Kidney capillary endothelial cell (primary cell): ENCODE measurements around the gene AP5M1.
"Not testable (repeated sequence)": the region's sequence is repeated elsewhere in the genome, so short reads cannot be mapped to it uniquely, and the experiment has no call there.

Experiments used
- DNase-seq: peaks from one replicate; pipeline ENCODE4 v3.0.0-alpha.2; 2018; ENCODE audit warnings: low spot score

Gene AP5M1, protein sequence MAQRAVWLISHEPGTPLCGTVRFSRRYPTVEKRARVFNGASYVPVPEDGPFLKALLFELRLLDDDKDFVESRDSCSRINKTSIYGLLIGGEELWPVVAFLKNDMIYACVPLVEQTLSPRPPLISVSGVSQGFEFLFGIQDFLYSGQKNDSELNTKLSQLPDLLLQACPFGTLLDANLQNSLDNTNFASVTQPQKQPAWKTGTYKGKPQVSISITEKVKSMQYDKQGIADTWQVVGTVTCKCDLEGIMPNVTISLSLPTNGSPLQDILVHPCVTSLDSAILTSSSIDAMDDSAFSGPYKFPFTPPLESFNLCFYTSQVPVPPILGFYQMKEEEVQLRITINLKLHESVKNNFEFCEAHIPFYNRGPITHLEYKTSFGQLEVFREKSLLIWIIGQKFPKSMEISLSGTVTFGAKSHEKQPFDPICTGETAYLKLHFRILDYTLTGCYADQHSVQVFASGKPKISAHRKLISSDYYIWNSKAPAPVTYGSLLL

GRCh38 chr14:57268161-57269069, at the start of gene AP5M1, which contains the start of gene EXOC5:
TSS of gene AP5M1 (plus strand) at chr14:57268971. CDS start at chr14:57269315, 344 bp downstream.
TSS of gene EXOC5 (minus strand) at chr14:57268905. CDS start at chr14:57268648, 257 bp downstream.
- peak; percentile 81 for DNase-seq

DNA sequence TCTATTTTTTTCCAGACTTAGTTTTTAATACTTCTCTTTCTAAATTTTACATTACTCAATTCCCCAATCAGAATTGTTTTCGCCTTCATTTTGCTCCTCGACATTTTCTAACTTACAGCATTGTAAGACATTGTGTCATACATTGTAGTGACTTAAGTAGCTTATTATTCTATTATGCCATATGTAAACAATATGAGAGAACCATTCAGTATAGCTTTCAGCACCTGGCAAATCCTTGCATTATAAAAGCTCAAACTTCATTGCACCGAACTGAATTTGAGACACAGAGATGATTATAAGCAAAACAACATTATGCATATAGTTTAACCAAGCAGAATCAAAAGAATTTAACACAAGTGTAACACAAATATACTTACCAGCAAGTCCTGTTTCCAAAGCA, 46.8 kb upstream of the AP5M1 start:
- no peak for DNase-seq

- DNase-seq: no peak
These were observed 41.7 kb upstream of the AP5M1 start for GRCh38 chr14:57227083-57227482.

DNA sequence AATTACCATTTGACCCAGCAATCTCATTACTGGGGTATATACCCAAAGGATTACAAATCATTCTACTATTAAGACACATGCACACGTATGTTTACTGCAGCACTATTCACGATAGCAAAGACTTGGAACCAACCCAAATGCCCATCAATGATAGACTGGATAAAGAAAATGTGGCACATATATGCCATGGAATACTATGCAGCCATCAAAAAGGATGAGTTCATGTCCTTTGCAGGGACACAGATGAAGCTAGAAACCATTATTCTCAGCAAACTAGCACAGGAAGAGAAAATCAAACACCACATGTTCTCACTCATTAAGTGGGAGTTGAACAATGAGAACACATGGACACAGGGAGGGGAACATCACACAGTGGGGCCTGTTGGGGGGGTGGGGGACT, 40.5 kb upstream of the AP5M1 start:
- not testable (repeated sequence) for DNase-seq

- no peak for DNase-seq
These were observed 36.8 kb upstream of the AP5M1 start for GRCh38 chr14:57232006-57232405.

- not testable (repeated sequence) for DNase-seq
These were observed 28.7 kb upstream of the AP5M1 start for GRCh38 chr14:57240115-57240514.

DNA sequence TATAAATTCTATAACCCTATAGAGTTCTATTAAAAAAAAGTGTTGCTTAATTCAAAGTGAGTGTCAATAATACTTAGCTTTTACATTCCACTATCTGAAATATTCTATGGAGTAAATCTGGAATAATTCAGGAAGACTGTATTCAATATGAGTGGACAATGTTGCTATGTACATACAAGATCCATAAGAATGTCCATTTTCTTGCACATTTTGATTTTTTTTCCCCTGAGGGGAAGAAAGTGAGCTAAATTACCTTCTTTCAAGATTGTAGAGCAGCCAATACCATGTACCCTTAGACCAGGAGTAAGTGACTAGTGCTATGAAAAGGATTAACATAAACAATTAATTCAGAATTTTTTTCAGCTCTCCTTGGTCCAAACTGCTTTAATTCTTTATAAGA, 25.5 kb upstream of the AP5M1 start:
- no peak for DNase-seq

DNA sequence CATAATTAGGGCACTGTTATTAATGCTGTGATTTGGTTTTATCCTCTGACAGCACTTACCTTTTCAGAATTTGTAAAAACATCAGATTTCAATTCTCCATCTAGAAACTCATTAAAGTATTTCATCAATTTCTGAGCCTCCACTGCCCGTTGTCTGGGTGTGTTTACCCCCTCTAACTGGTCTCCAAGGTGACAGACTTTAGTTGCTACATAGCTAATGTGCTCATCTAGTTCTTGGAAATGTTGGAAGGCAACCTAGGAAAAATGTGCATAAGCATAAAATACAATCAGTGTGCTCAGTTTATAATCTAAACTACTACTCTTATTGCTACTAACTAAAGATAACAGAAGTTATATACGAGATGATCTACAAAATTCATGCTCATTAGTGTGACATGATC, 24.7 kb upstream of the AP5M1 start:
- DNase-seq: no peak

DNA sequence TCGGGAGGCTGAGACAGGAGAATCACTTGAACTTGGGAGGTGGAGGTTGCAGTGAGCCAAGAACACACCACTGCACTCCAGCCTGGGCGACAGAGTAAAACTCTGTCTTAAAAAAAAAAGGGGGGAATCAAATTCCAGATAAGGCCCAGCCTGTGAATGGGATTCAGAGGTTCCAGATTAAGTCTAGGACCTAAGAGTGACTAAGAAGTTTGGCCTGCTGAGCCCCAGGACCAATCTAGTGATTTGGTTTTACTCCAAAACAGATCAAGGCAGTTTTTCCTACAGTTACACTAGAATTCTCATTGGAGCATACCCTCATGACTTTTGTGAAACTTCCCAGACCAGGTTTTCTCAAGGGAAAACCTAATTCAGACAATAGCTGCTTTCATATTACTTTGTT, 22.8 kb upstream of the AP5M1 start:
- no peak for DNase-seq

DNA sequence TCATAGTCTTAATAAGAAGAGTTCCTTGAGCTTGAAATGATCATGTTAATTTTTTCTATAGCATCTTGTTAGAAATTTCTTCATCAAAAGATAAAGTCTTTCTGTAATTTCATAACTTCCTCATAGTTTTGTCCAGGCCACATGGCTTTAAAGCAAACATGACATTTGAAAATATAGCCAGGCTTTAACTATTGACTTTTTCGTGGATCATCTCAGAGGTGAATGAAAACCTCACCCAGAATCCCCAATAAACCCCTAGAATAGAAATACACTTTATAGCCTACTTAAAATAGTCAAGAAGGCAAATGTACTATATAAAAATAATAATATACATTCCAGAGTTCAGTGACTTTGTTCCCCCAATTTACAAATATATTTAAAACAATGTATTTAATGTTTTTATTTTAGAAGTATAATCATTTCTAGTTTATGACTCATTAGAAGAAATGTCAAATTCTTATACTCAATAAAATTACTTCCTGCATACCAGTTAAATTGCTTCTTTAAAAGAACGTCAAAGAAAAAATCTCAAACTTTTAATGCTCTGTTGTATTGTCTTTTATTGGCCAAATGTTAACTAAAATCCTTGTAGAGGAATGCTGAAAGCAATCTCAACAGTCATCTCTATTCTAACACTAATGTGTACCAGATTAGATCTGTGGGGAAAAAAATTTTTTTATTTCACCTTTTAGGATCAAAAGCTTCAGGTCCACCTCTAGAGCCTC, 21.7 kb upstream of the AP5M1 start:
- no peak for DNase-seq

DNA sequence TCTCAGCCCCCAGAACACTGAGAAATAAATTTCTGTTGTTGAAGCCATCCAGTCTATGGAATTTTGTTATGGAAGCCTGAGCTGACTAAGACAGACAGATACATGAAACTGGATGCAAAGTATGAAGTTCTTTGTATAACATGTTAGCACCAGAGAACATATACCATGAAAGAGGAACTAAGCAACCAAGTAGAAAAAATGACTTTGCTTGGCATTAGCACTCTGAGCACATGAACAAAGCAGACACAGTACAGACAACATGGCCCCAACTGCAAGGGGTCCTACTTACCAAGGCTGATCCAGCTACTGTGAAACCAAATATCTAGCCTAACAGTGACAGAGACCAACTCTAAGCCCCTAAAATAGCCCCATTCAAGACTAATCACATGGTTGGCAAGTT, 13.9 kb upstream of the AP5M1 start:
- DNase-seq: no peak

DNA sequence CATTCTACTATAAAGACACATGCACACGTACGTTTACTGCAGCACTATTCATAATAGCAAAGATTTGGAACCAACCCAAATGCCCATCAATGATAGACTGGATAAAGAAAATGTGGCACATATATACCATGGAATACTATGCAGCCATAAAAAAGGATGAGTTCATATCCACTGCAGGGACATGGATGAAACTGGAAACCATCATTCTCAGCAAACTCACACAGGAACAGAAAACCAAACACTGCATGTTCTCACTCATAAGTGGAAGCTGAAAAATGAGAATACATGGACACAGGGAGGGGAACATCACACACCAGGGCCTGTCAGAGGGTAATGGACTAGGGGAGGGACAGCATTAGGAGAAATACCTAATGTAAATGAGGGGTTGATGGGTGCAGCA, 10.6 kb upstream of the AP5M1 start:
- not testable (repeated sequence) for DNase-seq

- DNase-seq: no peak
These were observed 9.1 kb upstream of the AP5M1 start for GRCh38 chr14:57259672-57260071.

- DNase-seq: no peak
These were observed 7.2 kb upstream of the AP5M1 start for GRCh38 chr14:57261604-57262003.

DNA sequence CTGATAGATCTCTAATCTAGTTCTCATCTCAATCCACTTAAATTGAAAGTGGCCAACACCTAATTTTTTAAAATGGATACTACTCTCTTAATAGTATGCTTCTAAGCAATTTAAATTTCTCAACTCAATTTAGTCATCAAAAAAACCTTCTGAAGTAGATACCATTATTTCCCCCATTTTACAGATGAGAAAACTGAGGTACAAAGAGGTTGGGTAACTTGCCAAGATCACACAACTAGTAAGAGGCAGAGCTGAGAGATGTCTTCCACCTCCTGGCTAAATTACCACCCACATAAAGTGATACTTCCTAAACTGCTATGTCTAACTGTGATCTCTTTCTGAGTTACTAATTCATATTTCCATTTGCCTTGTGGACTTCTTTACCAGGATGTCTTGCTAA, 6.7 kb upstream of the AP5M1 start:
- no peak for DNase-seq

DNA sequence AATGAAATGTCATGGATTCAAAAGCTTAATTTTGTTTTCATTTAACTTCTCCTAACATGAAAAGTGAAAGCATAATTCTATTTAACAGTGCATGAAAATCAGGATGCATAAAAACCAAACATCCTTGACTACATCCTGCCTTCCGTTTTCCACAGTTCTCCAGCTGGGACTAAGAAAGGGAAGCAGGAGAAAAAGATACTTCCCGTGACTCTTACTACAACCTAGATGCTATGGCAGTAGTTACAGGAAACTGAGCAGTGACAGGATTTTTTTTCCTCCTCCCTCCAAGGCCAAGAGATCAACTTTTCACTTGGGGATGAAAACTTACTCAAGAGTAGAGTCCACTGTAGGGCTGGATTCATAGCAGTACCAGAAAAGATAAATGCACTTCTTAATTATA, 2.7 kb upstream of the AP5M1 start:
- DNase-seq: peak; percentile 74

GRCh38 chr14:57273236-57273635, 4.5 kb downstream of the AP5M1 start:
- no peak for DNase-seq

DNA sequence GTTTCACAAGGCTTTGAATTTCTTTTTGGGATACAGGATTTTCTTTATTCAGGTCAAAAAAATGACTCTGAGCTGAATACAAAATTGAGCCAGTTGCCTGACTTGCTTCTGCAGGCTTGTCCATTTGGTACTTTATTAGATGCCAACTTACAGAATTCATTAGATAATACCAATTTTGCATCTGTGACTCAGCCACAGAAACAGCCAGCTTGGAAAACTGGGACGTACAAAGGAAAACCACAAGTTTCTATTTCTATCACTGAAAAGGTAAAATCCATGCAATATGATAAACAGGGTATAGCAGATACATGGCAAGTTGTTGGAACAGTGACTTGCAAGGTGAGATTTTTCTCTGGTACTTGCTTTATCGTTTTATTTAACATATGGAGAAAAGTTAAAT, 5.8 kb downstream of the AP5M1 start:
- no peak for DNase-seq

GRCh38 chr14:57275023-57275664, 6.4 kb downstream of the AP5M1 start:
- DNase-seq: no peak

GRCh38 chr14:57277062-57277461, 8.3 kb downstream of the AP5M1 start:
- DNase-seq: no peak

GRCh38 chr14:57287745-57288144, 19.0 kb downstream of the AP5M1 start:
- DNase-seq: no peak

DNA sequence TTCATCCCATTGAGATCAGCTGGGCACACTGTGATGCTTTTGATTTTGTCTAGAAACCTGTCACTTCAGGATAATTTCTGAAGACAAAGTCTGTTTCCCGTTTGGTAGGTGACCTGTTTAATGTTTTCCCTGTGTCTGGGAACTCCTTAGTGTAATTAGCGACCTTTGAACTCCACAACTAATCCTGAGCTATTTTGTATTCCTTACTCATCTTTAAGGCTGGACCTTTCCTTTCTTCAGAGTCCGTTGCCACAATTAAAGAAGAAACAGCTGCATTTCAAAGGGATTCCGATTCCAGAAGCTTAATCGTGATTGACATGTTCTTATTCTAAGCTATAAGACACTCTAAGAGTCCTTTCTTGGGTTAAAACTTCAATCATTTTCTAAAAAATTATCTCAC, 22.0 kb downstream of the AP5M1 start:
- DNase-seq: no peak
